MM.1S (cell line): ENCODE data around the gene TMEM121.

Experiments used
- DNase-seq: peaks from one replicate; pipeline ENCODE4 v3.0.0-alpha.2; 2015
- H2AFZ ChIP-seq: fragments of 300-600 bp; sonication (generic); 2 replicates; pipeline ENCODE4 v1.6.0; 2016; ENCODE audit warnings: antibody characterized with exemption, low read length
- H3F3A ChIP-seq: fragments of 300-600 bp; sonication (generic); 2 replicates; pipeline ENCODE4 v1.6.1; 2016; ENCODE audit warnings: mild to moderate bottlenecking, antibody characterized with exemption, low read length, moderate library complexity, mixed read lengths; ENCODE audit not compliant: insufficient read depth
- H3K27ac ChIP-seq: fragments of 300-600 bp; sonication (generic); 2 replicates; pipeline ENCODE4 v1.5.1; 2016; ENCODE audit warnings: mild to moderate bottlenecking, low read length
- H3K27me3 ChIP-seq: fragments of 300-600 bp; sonication (generic); replicated peaks from 2 replicates; pipeline ENCODE4 v1.6.0; 2016; ENCODE audit warnings: low read length; ENCODE audit not compliant: insufficient read depth
- H3K36me3 ChIP-seq: fragments of 300-600 bp; sonication (generic); replicated peaks from 2 replicates; pipeline ENCODE4 v1.6.1; 2016; ENCODE audit warnings: mild to moderate bottlenecking, low read length, mixed read lengths; ENCODE audit not compliant: insufficient read depth
- H3K4me1 ChIP-seq: fragments of 300-600 bp; sonication (generic); 2 replicates; pipeline ENCODE4 v1.6.1; 2016; ENCODE audit warnings: low read length, mixed read lengths
- H3K4me2 ChIP-seq: fragments of 300-600 bp; sonication (generic); 2 replicates; pipeline ENCODE4 v1.6.0; 2016; ENCODE audit warnings: low read depth, low read length
- H3K4me3 ChIP-seq: fragments of 300-600 bp; sonication (generic); 2 replicates; pipeline ENCODE4 v1.5.1; 2016; ENCODE audit warnings: low read length, mixed read lengths
- H3K79me2 ChIP-seq: fragments of 300-600 bp; sonication (generic); 2 replicates; pipeline ENCODE4 v1.6.1; 2016; ENCODE audit warnings: mixed run types, low read length, mixed read lengths
- H3K9ac ChIP-seq: fragments of 300-600 bp; sonication (generic); 2 replicates; pipeline ENCODE4 v1.6.1; 2016; ENCODE audit warnings: low read length, mixed read lengths
- H3K9me2 ChIP-seq: fragments of 300-600 bp; sonication (generic); replicated peaks from 2 replicates; pipeline ENCODE4 v1.6.1; 2016; ENCODE audit warnings: mild to moderate bottlenecking, low read length, mixed read lengths; ENCODE audit not compliant: insufficient read depth
- H3K9me3 ChIP-seq: fragments of 300-600 bp; sonication (generic); replicated peaks from 2 replicates; pipeline ENCODE4 v1.6.1; 2016; ENCODE audit warnings: mild to moderate bottlenecking, low read length, mixed read lengths; ENCODE audit not compliant: insufficient read depth
- H4K20me1 ChIP-seq: fragments of 300-600 bp; sonication (generic); 2 replicates; pipeline ENCODE4 v1.6.1; 2016; ENCODE audit warnings: mild to moderate bottlenecking, low read length, moderate library complexity, mixed read lengths; ENCODE audit not compliant: insufficient read depth
- EZH2 ChIP-seq: fragments of 300-600 bp; sonication (generic); optimal IDR thresholded peaks from 2 replicates; pipeline ENCODE3; 2017; ENCODE audit warnings: low read depth, mild to moderate bottlenecking, antibody characterized with exemption, low read length, mixed read lengths
- EZH2phosphoT487 ChIP-seq: fragments of 300-600 bp; sonication (generic); IDR thresholded peaks from 2 replicates; pipeline ENCODE4 v1.6.1; 2018; ENCODE audit warnings: antibody characterized with exemption, low read length
- TF ChIP-seq, protein P1 (sequence below): fragments of 300-600 bp; sonication (generic); IDR thresholded peaks from 2 replicates; pipeline ENCODE4 v1.5.1; 2016; ENCODE audit warnings: antibody characterized with exemption, low read length, mixed read lengths

TMEM121 gene

DNA sequence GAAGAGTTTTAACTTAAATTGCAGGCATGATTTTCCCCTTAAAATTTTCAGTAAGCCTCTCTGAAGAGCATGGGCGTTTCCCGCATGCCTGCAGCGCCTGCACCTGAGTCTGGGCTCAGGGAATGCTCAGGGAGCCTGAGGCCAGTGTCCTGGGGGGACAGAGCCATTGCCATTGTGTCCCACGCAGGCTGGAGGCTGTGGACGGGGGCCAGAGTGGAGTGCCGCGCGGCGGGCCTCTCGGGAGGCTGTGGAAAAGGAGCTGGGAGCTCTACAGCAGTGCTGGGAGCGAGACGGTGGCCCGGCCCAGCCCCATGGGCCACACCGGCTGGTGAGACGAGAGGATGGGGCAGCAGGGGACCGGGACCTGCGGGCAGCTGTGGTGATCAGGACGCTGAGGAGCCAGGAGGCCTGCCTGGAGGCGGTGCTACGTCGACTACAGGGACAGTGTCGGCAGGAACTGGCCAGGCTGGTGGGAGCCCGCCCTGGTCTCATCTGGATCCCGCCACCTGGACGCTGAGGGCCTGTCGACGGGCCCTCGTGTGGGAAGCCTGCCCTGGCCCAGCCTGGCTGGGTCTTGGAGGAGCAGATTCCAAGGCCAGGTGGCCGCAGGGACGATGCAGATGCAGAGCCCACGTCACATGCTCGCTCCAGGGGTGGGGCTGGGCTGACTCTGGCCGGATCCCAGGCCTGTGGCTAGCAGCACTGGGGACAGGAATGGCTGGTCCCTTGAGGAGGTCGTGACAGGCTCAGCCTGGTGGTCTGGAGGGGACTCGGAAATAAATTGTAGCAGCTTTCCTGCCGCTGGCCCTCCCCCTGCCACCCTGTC, 27.7 kb upstream of the TMEM121 start:
- 0 out of 2 replicates have a peak, but pooled peaks cover 3% of the 10 kb centered on the region for H3K27me3 ChIP-seq
- H3K27ac ChIP-seq, result no peak overlapping the region
- no peaks in the 10 kb centered on the region for H3K79me2 ChIP-seq
- no peak overlapping the region for H3K4me2 ChIP-seq
- no peak overlapping the region for H3K9ac ChIP-seq
- TF ChIP-seq EZH2phosphoT487 (no peak), EZH2 (no peak)
- TF ChIP-seq, protein P1, sequence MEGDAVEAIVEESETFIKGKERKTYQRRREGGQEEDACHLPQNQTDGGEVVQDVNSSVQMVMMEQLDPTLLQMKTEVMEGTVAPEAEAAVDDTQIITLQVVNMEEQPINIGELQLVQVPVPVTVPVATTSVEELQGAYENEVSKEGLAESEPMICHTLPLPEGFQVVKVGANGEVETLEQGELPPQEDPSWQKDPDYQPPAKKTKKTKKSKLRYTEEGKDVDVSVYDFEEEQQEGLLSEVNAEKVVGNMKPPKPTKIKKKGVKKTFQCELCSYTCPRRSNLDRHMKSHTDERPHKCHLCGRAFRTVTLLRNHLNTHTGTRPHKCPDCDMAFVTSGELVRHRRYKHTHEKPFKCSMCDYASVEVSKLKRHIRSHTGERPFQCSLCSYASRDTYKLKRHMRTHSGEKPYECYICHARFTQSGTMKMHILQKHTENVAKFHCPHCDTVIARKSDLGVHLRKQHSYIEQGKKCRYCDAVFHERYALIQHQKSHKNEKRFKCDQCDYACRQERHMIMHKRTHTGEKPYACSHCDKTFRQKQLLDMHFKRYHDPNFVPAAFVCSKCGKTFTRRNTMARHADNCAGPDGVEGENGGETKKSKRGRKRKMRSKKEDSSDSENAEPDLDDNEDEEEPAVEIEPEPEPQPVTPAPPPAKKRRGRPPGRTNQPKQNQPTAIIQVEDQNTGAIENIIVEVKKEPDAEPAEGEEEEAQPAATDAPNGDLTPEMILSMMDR, result no peak
- no peaks in the 10 kb centered on the region for H4K20me1 ChIP-seq
- no peaks in the 10 kb centered on the region for H3K36me3 ChIP-seq
- H2AFZ ChIP-seq, result no peak overlapping the region
- H3K9me3 ChIP-seq, result no peaks in the 10 kb centered on the region
- H3K9me2 ChIP-seq, result no peaks in the 10 kb centered on the region
- no peak for DNase-seq
- H3K4me1 ChIP-seq, result no peaks in the 10 kb centered on the region
- no peak overlapping the region for H3K4me3 ChIP-seq
- no peaks in the 10 kb centered on the region for H3F3A ChIP-seq

DNA sequence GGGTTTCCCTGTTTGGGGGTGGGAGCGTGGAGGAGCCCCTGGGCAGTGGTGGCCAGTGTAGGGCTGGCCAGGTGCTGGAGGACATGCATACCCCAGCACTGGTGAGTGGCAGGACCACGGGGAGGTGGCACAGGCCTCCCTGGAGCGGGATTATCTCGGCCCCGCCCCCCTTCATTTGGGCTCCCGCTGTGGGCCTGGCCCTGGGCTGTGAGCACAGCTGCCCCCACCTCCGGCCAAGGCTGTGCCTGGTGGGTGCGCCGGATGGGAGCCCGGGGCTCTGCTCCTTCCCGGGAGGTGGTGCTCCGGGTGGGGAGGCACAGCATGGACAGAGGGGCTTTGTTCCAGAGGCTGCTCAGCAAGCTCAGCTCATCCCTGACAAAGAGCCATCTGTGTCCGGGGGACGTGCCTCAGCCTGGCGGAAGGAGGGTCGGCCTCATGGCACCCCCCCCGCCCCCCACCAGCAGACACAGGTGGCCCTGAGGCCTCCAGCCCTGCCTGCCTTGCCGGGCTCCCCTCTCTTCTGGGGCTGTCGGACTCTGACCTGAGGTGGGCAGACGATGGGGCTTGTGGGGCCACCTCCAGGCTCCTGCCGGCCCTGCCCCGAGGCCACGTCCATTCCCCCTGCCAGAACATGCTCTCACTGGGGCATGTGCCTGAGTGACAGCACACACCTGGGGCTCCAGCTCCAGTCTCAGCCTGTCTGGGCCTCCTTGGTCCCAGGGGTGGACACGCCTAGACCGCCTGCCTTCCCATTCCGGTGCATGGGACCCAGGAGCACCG, 26.9 kb upstream of the TMEM121 start:
- no peaks in the 10 kb centered on the region for H3K9me3 ChIP-seq
- no peak overlapping the region for H3K27ac ChIP-seq
- H3K36me3 ChIP-seq, result no peaks in the 10 kb centered on the region
- H3K9me2 ChIP-seq, result no peaks in the 10 kb centered on the region
- H3K4me1 ChIP-seq, result no peaks in the 10 kb centered on the region
- H3K79me2 ChIP-seq, result no peaks in the 10 kb centered on the region
- H4K20me1 ChIP-seq, result no peaks in the 10 kb centered on the region
- DNase-seq, result no peak
- no peak overlapping the region for H3K4me3 ChIP-seq
- no peak overlapping the region for H3K4me2 ChIP-seq
- H3K27me3 ChIP-seq, result peaks cover 9% of the 10 kb centered on the region; the same call in 1 of the 2 replicates
- TF ChIP-seq, protein P1, result no peak
- TF ChIP-seq EZH2 (no peak), EZH2phosphoT487 (no peak)
- no peak overlapping the region for H2AFZ ChIP-seq
- no peak overlapping the region for H3K9ac ChIP-seq
- no peaks in the 10 kb centered on the region for H3F3A ChIP-seq

DNA sequence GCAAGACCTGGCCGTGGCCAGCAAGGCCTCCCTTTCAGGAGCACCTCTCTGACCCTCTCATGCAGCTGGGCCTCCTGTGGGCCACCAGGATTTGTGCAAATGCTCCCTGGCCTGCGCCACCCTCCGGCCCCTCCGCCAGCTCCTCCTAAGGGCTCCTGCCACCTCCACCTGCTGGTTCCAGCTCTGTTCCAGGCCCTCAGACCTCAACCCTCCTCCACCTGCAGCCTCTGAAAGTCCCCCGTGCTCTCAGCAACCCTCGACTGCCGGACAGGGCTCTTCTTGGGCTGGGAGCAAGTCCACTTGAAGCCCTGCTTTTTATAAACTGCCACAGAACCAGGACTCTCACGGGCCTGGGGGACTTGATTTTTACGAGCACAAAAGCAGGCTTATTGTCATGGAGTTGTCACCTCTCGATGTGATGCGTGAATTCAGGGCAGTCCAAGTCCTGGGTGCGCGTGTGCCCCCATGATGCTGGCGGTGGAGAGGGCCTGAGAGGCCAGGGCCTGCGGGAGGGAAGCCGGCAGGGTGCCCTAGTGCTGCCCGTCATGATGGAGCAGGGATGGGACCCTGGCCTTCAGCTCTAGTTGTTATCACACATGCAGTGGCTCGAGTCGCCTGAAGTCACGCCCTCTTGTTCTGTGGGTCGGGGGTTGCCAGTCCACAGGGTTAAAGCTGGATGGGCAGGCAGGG, 26.2 kb upstream of the TMEM121 start:
- DNase-seq, result no peak
- no peaks in the 10 kb centered on the region for H3K4me1 ChIP-seq
- no peak overlapping the region for H3K9ac ChIP-seq
- H3K36me3 ChIP-seq, result no peaks in the 10 kb centered on the region
- no peaks in the 10 kb centered on the region for H3F3A ChIP-seq
- H3K79me2 ChIP-seq, result no peaks in the 10 kb centered on the region
- no peaks in the 10 kb centered on the region for H3K9me2 ChIP-seq
- H3K4me3 ChIP-seq, result no peak overlapping the region
- no peaks in the 10 kb centered on the region for H3K9me3 ChIP-seq
- H3K4me2 ChIP-seq, result no peak overlapping the region
- no peak overlapping the region for H2AFZ ChIP-seq
- no peak overlapping the region for H3K27ac ChIP-seq
- H4K20me1 ChIP-seq, result no peaks in the 10 kb centered on the region
- peaks cover 15% of the 10 kb centered on the region for H3K27me3 ChIP-seq
- TF ChIP-seq EZH2phosphoT487 (no peak), EZH2 (no peak)
- TF ChIP-seq, protein P1, result no peak
